WERI-Rb-1 (cell line): Measurements from ENCODE around the gene ZNF180.

ENCODE experiments used
- DNase-seq: peaks from one replicate; pipeline ENCODE4 v3.0.0-alpha.2; 2020
- H3K27ac ChIP-seq: fragments of 250-450 bp; sonication (Bioruptor Pico); 2 replicates; pipeline ENCODE4 v1.5.1; 2020; ENCODE audit warnings: mild to moderate bottlenecking, moderate library complexity
- H3K27me3 ChIP-seq: fragments of 250-450 bp; sonication (Bioruptor Pico); 2 replicates; pipeline ENCODE4 v1.5.1; 2021; ENCODE audit warnings: mild to moderate bottlenecking, low read depth, moderate library complexity; ENCODE audit not compliant: insufficient read depth, severe bottlenecking
- H3K36me3 ChIP-seq: fragments of 250-450 bp; sonication (Bioruptor Pico); 2 replicates; pipeline ENCODE4 v1.5.1; 2020; ENCODE audit warnings: mild to moderate bottlenecking, moderate library complexity
- H3K4me3 ChIP-seq: 2 replicates; pipeline ENCODE4 v1.5.1; 2011; ENCODE audit warnings: low read depth, mild to moderate bottlenecking, control low read depth, low read length
- H3K9me3 ChIP-seq: fragments of 250-450 bp; sonication (Bioruptor Pico); 2 replicates; pipeline ENCODE4 v1.5.1; 2021; ENCODE audit warnings: mild to moderate bottlenecking, moderate library complexity; ENCODE audit not compliant: severe bottlenecking
- CTCF ChIP-seq: IDR thresholded peaks from 2 replicates; pipeline ENCODE4 v1.5.1; 2011; ENCODE audit warnings: low read depth, mild to moderate bottlenecking, control low read depth, inconsistent platforms, low read length

Gene ZNF180

GRCh38 chr19:44529536-44529935 lies 29.2 kb upstream of the ZNF180 start, which contains the start of gene CEACAM20:
CEACAM20 (minus strand) TSS chr19:44529675; CDS start chr19:44529509, 166 bp downstream.
- Histone ChIP-seq H3K27me3 (no peaks in the 10 kb centered on the region), H3K4me3 (no peak within 1 kb of the TSS), H3K9me3 (peaks cover 6% of the 10 kb centered on the region), H3K36me3 (no peaks in the 10 kb centered on the region), H3K27ac (no peak within 1 kb of the TSS)
- no peak for DNase-seq
- TF ChIP-seq CTCF = no peak

GRCh38 chr19:44527554-44527953 lies 27.2 kb upstream of the ZNF180 start:
- Histone ChIP-seq H3K27me3 (peaks cover 3% of the 10 kb centered on the region), H3K36me3 (no peaks in the 10 kb centered on the region), H3K27ac (no peak overlapping the region), H3K4me3 (no peak overlapping the region), H3K9me3 (no peaks in the 10 kb centered on the region)
- TF ChIP-seq CTCF = no peak
- no peak for DNase-seq

- H3K4me3 ChIP-seq = no peak overlapping the region
- no peak for DNase-seq
- H3K9me3 ChIP-seq = no peaks in the 10 kb centered on the region
- no peak for TF ChIP-seq CTCF
- H3K27me3 ChIP-seq = peaks cover 3% of the 10 kb centered on the region
- no peaks in the 10 kb centered on the region for H3K36me3 ChIP-seq
- no peak overlapping the region for H3K27ac ChIP-seq
These were observed 25.6 kb upstream of the ZNF180 start for GRCh38 chr19:44525721-44526430.

- no peak overlapping the region for H3K27ac ChIP-seq
- DNase-seq = no peak
- no peak for TF ChIP-seq CTCF
- H3K36me3 ChIP-seq = no peaks in the 10 kb centered on the region
- H3K27me3 ChIP-seq = peaks cover 3% of the 10 kb centered on the region
- H3K9me3 ChIP-seq = no peaks in the 10 kb centered on the region
- H3K4me3 ChIP-seq = no peak overlapping the region
These were observed 21.0 kb upstream of the ZNF180 start for GRCh38 chr19:44521370-44521769.

- H3K27ac ChIP-seq = no peak overlapping the region
- no peak for TF ChIP-seq CTCF
- no peaks in the 10 kb centered on the region for H3K9me3 ChIP-seq
- no peaks in the 10 kb centered on the region for H3K27me3 ChIP-seq
- H3K36me3 ChIP-seq = no peaks in the 10 kb centered on the region
- DNase-seq = no peak
- H3K4me3 ChIP-seq = no peak overlapping the region
These were observed 16.8 kb upstream of the ZNF180 start for GRCh38 chr19:44517146-44517545.

GRCh38 chr19:44515907-44516306 lies 15.6 kb upstream of the ZNF180 start:
- Histone ChIP-seq H3K27me3 (no peaks in the 10 kb centered on the region), H3K27ac (no peak overlapping the region), H3K4me3 (no peak overlapping the region), H3K9me3 (no peaks in the 10 kb centered on the region), H3K36me3 (no peaks in the 10 kb centered on the region)
- no peak for DNase-seq
- no peak for TF ChIP-seq CTCF
